GM12878 (cell line): Measurements from ENCODE around the gene DEK.

Experiments used
- CTCF ChIP-seq, 3 experiments: IDR thresholded peaks in 2 of 3; conservative IDR thresholded peaks in 1 of 3; 2 replicates each; pipeline ENCODE4 v1.5.1; 2011; ENCODE audit warnings: low read depth in 3 of 3, low read length in 3 of 3, mild to moderate bottlenecking in 3 of 3, control low read depth in 2 of 3, moderate library complexity in 2 of 3, inconsistent platforms in 1 of 3, mixed read lengths in 1 of 3; ENCODE audit not compliant: control insufficient read depth in 2 of 3, insufficient read depth in 1 of 3; ENCODE audit errors: extremely low read depth in 1 of 3
- POLR2A ChIP-seq: IDR thresholded peaks from 2 replicates; pipeline ENCODE4 v1.6.1; 2011; ENCODE audit warnings: low read depth, mild to moderate bottlenecking, low read length
- POLR2AphosphoS5 ChIP-seq: IDR thresholded peaks from 2 replicates; pipeline ENCODE4 v1.6.1; 2011; ENCODE audit warnings: mild to moderate bottlenecking, low read length, inconsistent platforms
- USF2 ChIP-seq: IDR thresholded peaks from 2 replicates; pipeline ENCODE4 v1.6.1; 2011; ENCODE audit warnings: low read depth, low read length, improper control_type of control experiment, borderline replicate concordance
- ZNF217 ChIP-seq: fragments of 450-650 bp; IDR thresholded peaks from 2 replicates; pipeline ENCODE4 v1.6.1; 2017; ENCODE audit warnings: antibody characterized with exemption, mild to moderate bottlenecking

GRCh38 chr6:18293076-18293904 lies 29.0 kb upstream of the DEK start:
- TF ChIP-seq POLR2AphosphoS5 (no peak), POLR2A (no peak), CTCF (IDR thresholded peaks at IDR 0.05 in 2 of 3, conservative IDR thresholded peaks at IDR 0.05 in 1 of 3; ENCODE audit: control insufficient read depth in 2 of 3, extremely low read depth in 1 of 3, insufficient read depth in 1 of 3, low read depth in 3 of 3, low read length in 3 of 3) (no peak), USF2 (no peak), ZNF217 (no peak)
